WTC11 (cell line): ENCODE data around the gene TMEM19. TPM values are rescaled to one million over a fixed set of nuclear protein-coding genes. Genes with fewer than 3 reads are reported as not detected.
A peak's percentile ranks its signal among the peaks of the same experiment; 100 is the strongest.
"Not testable (repeated sequence)": the region's sequence is repeated elsewhere in the genome, so short reads cannot be mapped to it uniquely, and the experiment has no call there.

Experiments used
- ATAC-seq: fragments of 200-7000 bp; cut with Tn5 transposase; 2 replicates; pipeline ENCODE4 v1.10.0; 2021; ENCODE audit warnings: mild to moderate bottlenecking, moderate library complexity
- CTCF ChIA-PET: fragments of 300-600 bp; sonication (Branson Sonifier 250); formaldehyde crosslinking; loops from one replicate; lab custom pipeline; 2021; ENCODE audit warnings: antibody characterized with exemption; lab: Charles Lee
- POLR2A ChIA-PET: fragments of 350-600 bp; sonication (Branson Sonifier 250); formaldehyde crosslinking; loops from one replicate; lab custom pipeline; 2021; ENCODE audit warnings: antibody characterized with exemption; lab: Charles Lee
- DNase-seq: peaks from one replicate; pipeline ENCODE4 v3.0.0; 2021; ENCODE audit warnings: low spot score
- H3K27ac Mint-ChIP-seq: 2 replicates; pipeline ENCODE4 v1.8.0; 2021; ENCODE audit warnings: mixed read lengths
- H3K27me3 Mint-ChIP-seq: 2 replicates; pipeline ENCODE4 v1.8.0; 2021; ENCODE audit warnings: low read depth, mild to moderate bottlenecking, moderate library complexity, mixed read lengths
- H3K36me3 Mint-ChIP-seq: 2 replicates; pipeline ENCODE4 v1.8.0; 2021; ENCODE audit warnings: mixed read lengths
- H3K4me1 Mint-ChIP-seq: 2 replicates; pipeline ENCODE4 v1.8.0; 2022; ENCODE audit warnings: mixed read lengths
- H3K4me3 Mint-ChIP-seq: 2 replicates; pipeline ENCODE4 v1.8.0; 2021; ENCODE audit warnings: mild to moderate bottlenecking, moderate library complexity, mixed read lengths
- H3K9me3 Mint-ChIP-seq: 2 replicates; pipeline ENCODE4 v1.8.0; 2021; ENCODE audit warnings: mixed read lengths
- CDX4 ChIP-seq: fragments of 250-450 bp; sonication (Bioruptor Pico); IDR thresholded peaks from 2 replicates; pipeline ENCODE4 v1.9.0; 2021; ENCODE audit warnings: moderate library complexity, mild to moderate bottlenecking, inconsistent platforms, borderline replicate concordance
- ERG ChIP-seq: fragments of 250-450 bp; sonication (Bioruptor Pico); IDR thresholded peaks from 2 replicates; pipeline ENCODE4 v1.8.0; 2021; ENCODE audit warnings: mild to moderate bottlenecking
- KAT7 ChIP-seq: sonication (generic); formaldehyde crosslinking; IDR thresholded peaks from 2 replicates; pipeline ENCODE4 v1.8.1; 2023; ENCODE audit warnings: missing genetic modification reagents, mild to moderate bottlenecking, borderline replicate concordance
- NFE2L1 ChIP-seq: sonication (generic); formaldehyde crosslinking; IDR thresholded peaks from 2 replicates; pipeline ENCODE4 v1.8.1; 2023; ENCODE audit warnings: missing genetic modification reagents
- NFYB ChIP-seq: sonication (generic); formaldehyde crosslinking; conservative IDR thresholded peaks from 2 replicates; pipeline ENCODE4 v1.8.0; 2022; ENCODE audit warnings: low read depth, missing genetic modification reagents
- PREB ChIP-seq: sonication (generic); formaldehyde crosslinking; IDR thresholded peaks from 2 replicates; pipeline ENCODE4 v1.8.1; 2022; ENCODE audit warnings: mild to moderate bottlenecking, missing genetic modification reagents, moderate library complexity, borderline replicate concordance
- TEAD4 ChIP-seq: sonication (generic); formaldehyde crosslinking; IDR thresholded peaks from 2 replicates; pipeline ENCODE4 v1.8.0; 2022; ENCODE audit warnings: mild to moderate bottlenecking, missing genetic modification reagents
- USF1 ChIP-seq: sonication (generic); formaldehyde crosslinking; IDR thresholded peaks from 2 replicates; pipeline ENCODE4 v1.8.0; 2022; ENCODE audit warnings: mild to moderate bottlenecking, missing genetic modification reagents
- ZBTB21 ChIP-seq: sonication (generic); formaldehyde crosslinking; IDR thresholded peaks from 2 replicates; pipeline ENCODE4 v1.8.1; 2023; ENCODE audit warnings: mild to moderate bottlenecking, missing genetic modification reagents, borderline replicate concordance
- ZBTB43 ChIP-seq: sonication (generic); formaldehyde crosslinking; IDR thresholded peaks from 2 replicates; pipeline ENCODE4 v1.8.1; 2023; ENCODE audit warnings: mild to moderate bottlenecking, missing genetic modification reagents
- ZNF425 ChIP-seq: fragments of 250-450 bp; sonication (Bioruptor Pico); conservative IDR thresholded peaks from 2 replicates; pipeline ENCODE4 v1.9.0; 2021; ENCODE audit warnings: mild to moderate bottlenecking
- total RNA-seq: library from RNA; stranded (reverse); gene quantifications from 3 replicates; pipeline ENCODE4 v1.2.3, GENCODE V29; 2021

The TMEM19 gene
- total RNA-seq, 1 experiment from 2014 or later = 11.7 TPM

- no peak for TF ChIP-seq ZNF425 (CRISPR knock-in tag)
- TF ChIP-seq TEAD4 (CRISPR knock-in tag) = no peak
- TF ChIP-seq CDX4 (CRISPR knock-in tag) = no peak
- TF ChIP-seq ZBTB43 (CRISPR knock-in tag) = no peak
Measured at GRCh38 chr12:71685312-71685906, 473 bp upstream of the TMEM19 start (continued).

GRCh38 chr12:71686658-71687025, 760 bp downstream of the TMEM19 start:
- H3K4me3 Mint-ChIP-seq = peak overlapping the region; percentile 95
- H3K36me3 Mint-ChIP-seq = no peaks in the 10 kb centered on the region
- peaks cover 14% of the 10 kb centered on the region for H3K4me1 Mint-ChIP-seq
- no peak for ATAC-seq
- ChIA-PET POLR2A (interaction anchor here (0.7 to 4.3 kb wide), 5 partner anchors 9 to 68 kb away, joined by 3 to 45 read pairs (median 8); partner anchors contain the start of genes RAB21, THAP2 and ZFC3H1), CTCF (interaction anchor here (0.8 to 3.6 kb wide), 6 partner anchors 9 to 63 kb away, joined by 3 to 41 read pairs (median 4); partner anchors contain the start of genes THAP2 and ZFC3H1)
- no peak for DNase-seq
- H3K27me3 Mint-ChIP-seq = no peaks in the 10 kb centered on the region
- H3K27ac Mint-ChIP-seq = peak overlapping the region; percentile 99
- no peaks in the 10 kb centered on the region for H3K9me3 Mint-ChIP-seq
- TF ChIP-seq NFE2L1 (no peak), NFYB (CRISPR knock-in tag) (no peak), KAT7 (CRISPR knock-in tag) (no peak), USF1 (CRISPR knock-in tag) (no peak), PREB (CRISPR knock-in tag) (no peak), ERG (CRISPR knock-in tag) (no peak), ZBTB21 (CRISPR knock-in tag) (no peak)
- TF ChIP-seq, all 79 proteins: peak for 0

GRCh38 chr12:71687172-71687571, 1.3 kb downstream of the TMEM19 start:
- not testable (repeated sequence) for H3K27me3 Mint-ChIP-seq, DNase-seq, H3K9me3 Mint-ChIP-seq, H3K36me3 Mint-ChIP-seq, H3K27ac Mint-ChIP-seq, ATAC-seq
- Mint-ChIP-seq H3K4me1 (peaks cover 14% of the 10 kb centered on the region), H3K4me3 (peak overlapping the region; percentile 95)
- ChIA-PET POLR2A (interaction anchor here (0.6 to 4.3 kb wide), 2 partner anchors 18 to 24 kb away, joined by 4 to 45 read pairs; partner anchors contain the start of genes THAP2 and ZFC3H1), CTCF (interaction anchor here (0.8 to 3.6 kb wide), 4 partner anchors 45 to 60 kb away, joined by 3 to 41 read pairs (median 6); no protein-coding TSS in a partner anchor)
